ENCODE measurements around the gene SNX33. TPM values are rescaled to one million over a fixed set of nuclear protein-coding genes. Genes with fewer than 3 reads are reported as not detected.

SNX33 gene
- total and polyA plus RNA-seq, 2 of the 13 experiments (the other 11 are each of a cell fraction or from before 2014, with no cell fraction given), result 11.0 to 11.6 TPM

DNA sequence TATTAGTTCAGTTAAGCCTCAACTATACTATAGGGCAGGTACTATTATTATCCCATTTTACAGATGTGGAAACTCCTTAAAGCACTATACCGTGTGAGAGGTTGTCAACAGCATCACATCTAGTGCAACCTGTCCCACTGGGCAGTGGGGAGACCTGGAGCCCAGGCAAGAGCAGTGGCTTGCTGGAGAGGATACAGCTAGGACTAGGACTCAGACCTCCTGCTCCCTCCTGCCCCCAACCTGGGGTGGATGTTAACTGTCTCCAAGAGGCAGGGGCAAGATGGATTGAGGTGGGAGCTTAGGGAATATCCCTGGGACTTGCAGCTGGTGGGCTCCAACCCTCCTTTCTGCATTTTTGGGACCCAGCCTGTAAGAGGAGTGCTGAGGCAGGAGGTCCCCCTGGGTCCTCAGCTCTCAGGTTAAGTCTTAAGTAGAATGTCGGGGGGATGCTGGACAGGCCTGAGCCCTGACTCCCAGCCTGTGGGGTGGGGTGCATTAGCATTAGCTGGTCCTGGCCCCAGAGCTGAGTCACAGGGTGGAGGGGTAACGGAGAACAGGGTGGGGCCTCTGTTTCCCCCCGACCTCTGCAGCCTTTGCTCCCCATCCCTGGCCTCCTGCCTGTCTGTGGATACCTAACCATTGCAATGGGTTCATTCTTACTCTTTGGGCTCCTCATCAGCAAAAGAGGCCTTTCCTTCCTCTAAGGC lies 6.6 kb downstream of the SNX33 start:
- peaks cover 13 to 27% of the 10 kb centered on the region in 2 experiments; a peak in 4 of 5 replicates for H3K36me3 ChIP-seq (replicated peaks in 1 of 2; ENCODE audit: control insufficient read depth in 1 of 2, insufficient read depth in 2 of 2, low read length in 2 of 2)
- 90% methylated on average over 4 of the region's 4 CpGs for WGBS (ENCODE audit: low lambda C conversion rate)
- intact Hi-C loops (cut with micrococcal nuclease; ENCODE audit: unreplicated experiment), result no loop called here
- H3K4me3 ChIP-seq (replicated peaks in 1 of 3; ENCODE audit: insufficient read depth in 1 of 3, low read depth in 2 of 3, low read length in 3 of 3), result no peak overlapping the region
- no peak overlapping the region for H3K27ac ChIP-seq (ENCODE audit: extremely low read length, insufficient read depth, low read length)
- CTCF ChIA-PET (ENCODE audit: low intra/inter-chr PET ratio, low total read pairs), result no interaction called here
- FAIRE-seq (no peak), ATAC-seq (no peak), DNase-seq (ENCODE audit: low spot score) (no peak)
- no peak overlapping the region for H3K9ac ChIP-seq (ENCODE audit: insufficient read depth, low read depth, low read length)
- H3K79me2 ChIP-seq (ENCODE audit: insufficient read depth, low read length), result peaks cover 65% of the 10 kb centered on the region
- no peaks in the 10 kb centered on the region for H3K27me3 ChIP-seq (ENCODE audit: control insufficient read depth in 1 of 2, insufficient read depth in 2 of 2, low read length in 2 of 2)
- H2AFZ ChIP-seq (ENCODE audit: low read length), result no peak overlapping the region
- H3K4me1 ChIP-seq (ENCODE audit: insufficient read depth, low read length), result peaks cover 67% of the 10 kb centered on the region
- no peaks in the 10 kb centered on the region for H3K9me3 ChIP-seq (ENCODE audit: low read length)
- peaks cover 32% of the 10 kb centered on the region for H4K20me1 ChIP-seq (ENCODE audit: insufficient read depth, low read length)
- H3K4me2 ChIP-seq (ENCODE audit: low read depth, low read length), result no peak overlapping the region
- POLR2A ChIA-PET, result interaction anchor here (5.3 kb wide), 1 partner anchor 15 kb away, joined by 47 read pairs; the partner anchor contains the start of gene IMP3
- BruUV-seq (replicated peaks), result no TSS peak
- in situ Hi-C loops (cut with HindIII; ENCODE audit: extremely low pct_ligation_motif_present, low pct_unique_long_range_greater_than_20kb), result no loop called here
- no peak for TF ChIP-seq FLYWCH1 (CRISPR knock-in tag; IDR thresholded peaks at IDR 0.05)
- TF ChIP-seq ZNF629 (CRISPR knock-in tag; conservative IDR thresholded peaks at IDR 0.05), result peak; percentile 60

DNA sequence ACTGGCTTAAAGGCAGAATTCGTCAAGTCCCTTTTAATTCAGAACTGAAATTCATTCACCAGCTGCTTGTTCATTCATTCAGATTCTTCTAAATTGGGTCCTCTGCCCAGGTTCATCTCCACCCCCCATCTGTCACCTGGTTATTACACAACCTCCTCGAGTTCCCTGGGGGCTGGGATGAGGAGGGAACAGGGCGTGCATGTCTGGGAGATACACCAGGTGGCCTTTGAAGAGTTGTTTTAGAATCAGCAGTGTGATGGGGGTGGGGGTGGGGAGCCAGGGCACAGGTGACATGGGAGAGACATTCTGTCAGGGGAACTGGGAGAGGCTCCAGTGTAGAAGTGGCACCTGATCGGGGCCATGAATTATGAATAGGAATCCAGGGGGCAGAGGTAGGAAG lies 8.2 kb downstream of the SNX33 start:
- no peak overlapping the region for H3K4me3 ChIP-seq (replicated peaks in 1 of 3; ENCODE audit: insufficient read depth in 1 of 3, low read depth in 2 of 3, low read length in 3 of 3)
- POLR2A ChIA-PET, result no interaction called here
- peaks cover 25% of the 10 kb centered on the region for H4K20me1 ChIP-seq (ENCODE audit: insufficient read depth, low read length)
- WGBS (ENCODE audit: low lambda C conversion rate), result 76% methylated on average over 4 of the region's 4 CpGs
- FAIRE-seq (no peak), ATAC-seq (no peak), DNase-seq (ENCODE audit: low spot score) (no peak)
- no peaks in the 10 kb centered on the region for H3K27me3 ChIP-seq (ENCODE audit: control insufficient read depth in 1 of 2, insufficient read depth in 2 of 2, low read length in 2 of 2)
- H2AFZ ChIP-seq (ENCODE audit: low read length), result no peak overlapping the region
- in situ Hi-C loops (cut with HindIII; ENCODE audit: extremely low pct_ligation_motif_present, low pct_unique_long_range_greater_than_20kb), result no loop called here
- H3K27ac ChIP-seq (ENCODE audit: extremely low read length, insufficient read depth, low read length), result no peak overlapping the region
- H3K4me1 ChIP-seq (ENCODE audit: insufficient read depth, low read length), result peaks cover 58% of the 10 kb centered on the region
- intact Hi-C loops (cut with micrococcal nuclease; ENCODE audit: unreplicated experiment), result no loop called here
- no peak for TF ChIP-seq GPBP1L1 (CRISPR knock-in tag; IDR thresholded peaks at IDR 0.05)
- no peak for TF ChIP-seq PITX1 (CRISPR knock-in tag; IDR thresholded peaks at IDR 0.05)
- TF ChIP-seq MIXL1 (CRISPR knock-in tag; IDR thresholded peaks at IDR 0.05), result no peak
- no peaks in the 10 kb centered on the region for H3K9me3 ChIP-seq (ENCODE audit: low read length)
- peaks cover 49% of the 10 kb centered on the region for H3K79me2 ChIP-seq (ENCODE audit: insufficient read depth, low read length)
- peaks cover 13 to 30% of the 10 kb centered on the region in 2 experiments; a peak in 4 of 5 replicates for H3K36me3 ChIP-seq (replicated peaks in 1 of 2; ENCODE audit: control insufficient read depth in 1 of 2, insufficient read depth in 2 of 2, low read length in 2 of 2)
- CTCF ChIA-PET (ENCODE audit: low intra/inter-chr PET ratio, low total read pairs), result no interaction called here
- BruUV-seq (replicated peaks), result no TSS peak
- no peak overlapping the region for H3K9ac ChIP-seq (ENCODE audit: insufficient read depth, low read depth, low read length)
- no peak overlapping the region for H3K4me2 ChIP-seq (ENCODE audit: low read depth, low read length)
